Central memory CD4-positive, alpha-beta T cell (primary cell): ENCODE data around the gene PLXNA4.

Experiments used
- DNase-seq: peaks from one replicate; pipeline ENCODE4 v3.0.0; 2022

PLXNA4 gene

GRCh38 chr7:132377703-132378584 is 198.3 kb downstream of the PLXNA4 start:
- no peak for DNase-seq

- no peak for DNase-seq
Measured at GRCh38 chr7:132377015-132377414, 199.3 kb downstream of the PLXNA4 start.

- DNase-seq = no peak
Measured at GRCh38 chr7:132376361-132377013, 199.8 kb downstream of the PLXNA4 start.

GRCh38 chr7:132373879-132374278 is 202.4 kb downstream of the PLXNA4 start:
- DNase-seq = no peak

GRCh38 chr7:132373041-132373440 is 203.2 kb downstream of the PLXNA4 start:
- no peak for DNase-seq

- DNase-seq = no peak
Measured at GRCh38 chr7:132371948-132372347, 204.3 kb downstream of the PLXNA4 start.

GRCh38 chr7:132368246-132368900 is 207.9 kb downstream of the PLXNA4 start:
- no peak for DNase-seq

- DNase-seq = no peak
Measured at GRCh38 chr7:132367795-132368194, 208.5 kb downstream of the PLXNA4 start.

- no peak for DNase-seq
Measured at GRCh38 chr7:132367004-132367403, 209.3 kb downstream of the PLXNA4 start.

- no peak for DNase-seq
Measured at GRCh38 chr7:132364226-132364625, 212.0 kb downstream of the PLXNA4 start.

GRCh38 chr7:132362059-132362458 is 214.2 kb downstream of the PLXNA4 start:
- no peak for DNase-seq

GRCh38 chr7:132361146-132361545 is 215.1 kb downstream of the PLXNA4 start:
- no peak for DNase-seq

- no peak for DNase-seq
Measured at GRCh38 chr7:132359743-132360142, 216.5 kb downstream of the PLXNA4 start.

- no peak for DNase-seq
Measured at GRCh38 chr7:132355048-132355447, 221.2 kb downstream of the PLXNA4 start.

GRCh38 chr7:132354527-132354926 is 221.7 kb downstream of the PLXNA4 start:
- no peak for DNase-seq

GRCh38 chr7:132353936-132354335 is 222.3 kb downstream of the PLXNA4 start:
- DNase-seq = no peak

- no peak for DNase-seq
Measured at GRCh38 chr7:132352800-132353199, 223.5 kb downstream of the PLXNA4 start.

- DNase-seq = no peak
Measured at GRCh38 chr7:132351954-132352499, 224.2 kb downstream of the PLXNA4 start.

GRCh38 chr7:132350741-132351140 is 225.5 kb downstream of the PLXNA4 start:
- no peak for DNase-seq

GRCh38 chr7:132349075-132349474 is 227.2 kb downstream of the PLXNA4 start:
- no peak for DNase-seq

- DNase-seq = no peak
Measured at GRCh38 chr7:132348341-132348740, 227.9 kb downstream of the PLXNA4 start.

- no peak for DNase-seq
Measured at GRCh38 chr7:132347858-132348257, 228.4 kb downstream of the PLXNA4 start.

GRCh38 chr7:132347123-132347522 is 229.1 kb downstream of the PLXNA4 start:
- no peak for DNase-seq
